ENCODE results near the gene CELF4. TPM values are rescaled to one million over a fixed set of nuclear protein-coding genes. Genes with fewer than 3 reads are reported as not detected.

The CELF4 gene
- total and polyA plus RNA-seq, 2 experiments from 2014 or later = 0.24 TPM; not detected in 1

DNA sequence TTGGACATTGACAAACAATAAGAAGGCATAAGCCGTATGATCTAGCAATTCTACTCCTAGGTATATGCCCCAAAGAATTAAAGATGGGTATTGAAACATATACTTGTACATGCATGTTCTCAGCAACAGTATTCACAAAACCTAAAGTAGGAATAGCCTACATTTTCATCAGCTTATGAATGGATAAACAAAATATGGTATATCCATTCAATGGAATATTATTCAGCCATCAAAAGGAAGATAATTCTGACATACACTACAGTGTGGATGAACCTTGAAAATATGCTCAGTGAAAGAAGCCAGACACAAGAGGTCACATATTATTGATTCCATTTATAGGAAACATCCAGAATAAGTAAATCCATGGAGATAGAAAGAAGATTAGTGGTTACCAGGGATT, 56.0 kb downstream of the CELF4 start:
- H4K20me1 ChIP-seq (ENCODE audit: insufficient read depth) = no peaks in the 10 kb centered on the region
- in situ Hi-C loops (cut with MboI) = no loop called here
- no peak overlapping the region for H3K9ac ChIP-seq
- H3K9me3 ChIP-seq (ENCODE audit: low read depth) = no peaks in the 10 kb centered on the region
- H3K4me1 ChIP-seq (ENCODE audit: insufficient read depth) = no peaks in the 10 kb centered on the region
- H2AFZ ChIP-seq = no peak overlapping the region
- TF ChIP-seq EZH2phosphoT487 (IDR thresholded peaks at IDR 0.05; ENCODE audit: insufficient read depth, low read depth) = no peak
- no peak for TF ChIP-seq EZH2 (IDR thresholded peaks at IDR 0.05; ENCODE audit: insufficient read depth, poor library complexity, severe bottlenecking)
- no peaks in the 10 kb centered on the region for H3K36me3 ChIP-seq (ENCODE audit: low read depth)
- H3K27me3 ChIP-seq (replicated peaks; ENCODE audit: insufficient read depth) = no peaks in the 10 kb centered on the region; the same call in 1 of the 2 replicates
- H3K4me3 ChIP-seq = no peak overlapping the region
- no peaks in the 10 kb centered on the region for H3K79me2 ChIP-seq (ENCODE audit: insufficient read depth)
- no peak overlapping the region for H3K4me2 ChIP-seq (ENCODE audit: unreplicated experiment)
- WGBS, 2 experiments (ENCODE audit: low coverage in 1 of 2, low lambda C conversion rate in 2 of 2, missing lambda C conversion rate in 2 of 2) = 27 to 43% methylated on average over 1 of the region's 1 CpG
- no peaks in the 10 kb centered on the region for H3K9me2 ChIP-seq (ENCODE audit: insufficient read depth)
- DNase-seq = no peak
- H3F3A ChIP-seq (ENCODE audit: insufficient read depth) = no peaks in the 10 kb centered on the region
- no peak overlapping the region for H3K27ac ChIP-seq

DNA sequence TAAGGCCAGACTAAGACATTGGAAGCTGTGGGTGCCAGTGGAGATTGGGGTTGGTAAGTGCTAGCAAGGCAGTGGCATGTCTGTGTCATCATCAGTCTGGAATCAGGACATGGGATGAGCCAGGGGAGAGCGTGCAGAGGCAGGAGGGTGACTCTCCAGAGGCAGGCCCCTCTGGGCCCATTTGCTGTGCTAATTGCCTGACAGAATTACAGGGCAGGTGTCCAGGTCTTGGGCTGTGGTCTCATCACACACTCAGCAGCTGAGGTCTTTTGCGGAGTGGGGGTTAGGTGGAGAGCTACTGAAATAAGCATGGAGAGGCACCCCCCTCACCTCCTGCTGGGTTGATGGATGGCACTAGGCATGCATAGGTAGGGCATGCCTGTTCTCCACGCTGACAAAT, 57.4 kb downstream of the CELF4 start:
- DNase-seq = no peak
- H3F3A ChIP-seq (ENCODE audit: insufficient read depth) = no peaks in the 10 kb centered on the region
- H3K79me2 ChIP-seq (ENCODE audit: insufficient read depth) = no peaks in the 10 kb centered on the region
- H2AFZ ChIP-seq = no peak overlapping the region
- no peak overlapping the region for H3K27ac ChIP-seq
- H3K27me3 ChIP-seq (replicated peaks; ENCODE audit: insufficient read depth) = no peaks in the 10 kb centered on the region
- no peaks in the 10 kb centered on the region for H4K20me1 ChIP-seq (ENCODE audit: insufficient read depth)
- WGBS, 2 experiments (ENCODE audit: low coverage in 1 of 2, low lambda C conversion rate in 2 of 2, missing lambda C conversion rate in 2 of 2) = 4 to 8% methylated on average over 3 of the region's 3 CpGs
- no peaks in the 10 kb centered on the region for H3K9me2 ChIP-seq (ENCODE audit: insufficient read depth)
- H3K4me1 ChIP-seq (ENCODE audit: insufficient read depth) = no peaks in the 10 kb centered on the region
- no peak overlapping the region for H3K4me3 ChIP-seq
- no peak overlapping the region for H3K9ac ChIP-seq
- TF ChIP-seq EZH2phosphoT487 (IDR thresholded peaks at IDR 0.05; ENCODE audit: insufficient read depth, low read depth) = no peak
- TF ChIP-seq EZH2 (IDR thresholded peaks at IDR 0.05; ENCODE audit: insufficient read depth, poor library complexity, severe bottlenecking) = no peak
- H3K9me3 ChIP-seq (ENCODE audit: low read depth) = no peaks in the 10 kb centered on the region
- no peaks in the 10 kb centered on the region for H3K36me3 ChIP-seq (ENCODE audit: low read depth)
- H3K4me2 ChIP-seq (ENCODE audit: unreplicated experiment) = no peak overlapping the region
- in situ Hi-C loops (cut with MboI) = no loop called here

DNA sequence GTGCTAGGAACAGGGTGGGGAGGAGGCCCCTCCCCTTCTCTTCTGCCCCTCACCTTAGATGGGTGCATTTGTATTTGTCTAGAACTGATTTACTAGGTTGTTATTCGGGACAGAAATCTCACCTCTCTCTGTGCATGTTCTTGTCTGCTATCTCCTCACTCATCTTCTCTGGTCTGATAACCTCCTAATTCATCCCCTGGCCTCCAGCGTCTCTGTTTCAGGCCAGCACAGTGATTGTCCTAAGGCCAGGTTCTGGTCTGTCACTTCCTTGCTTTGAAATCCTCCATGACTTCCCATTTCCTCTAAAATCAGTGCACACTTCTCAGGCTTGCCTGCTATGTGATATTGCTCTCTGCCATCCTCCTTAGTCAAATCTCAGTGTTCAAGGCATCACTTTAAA, 58.4 kb downstream of the CELF4 start:
- TF ChIP-seq EZH2 (IDR thresholded peaks at IDR 0.05; ENCODE audit: insufficient read depth, poor library complexity, severe bottlenecking) = no peak
- no peak for TF ChIP-seq EZH2phosphoT487 (IDR thresholded peaks at IDR 0.05; ENCODE audit: insufficient read depth, low read depth)
- in situ Hi-C loops (cut with MboI) = no loop called here
- no peaks in the 10 kb centered on the region for H3K27me3 ChIP-seq (replicated peaks; ENCODE audit: insufficient read depth)
- H3K9ac ChIP-seq = no peak overlapping the region
- no peak for DNase-seq
- H3K4me3 ChIP-seq = no peak overlapping the region
- H3K9me2 ChIP-seq (ENCODE audit: insufficient read depth) = no peaks in the 10 kb centered on the region
- 3 to 10% methylated on average over 2 of the region's 2 CpGs for WGBS, 2 experiments (ENCODE audit: low coverage in 1 of 2, low lambda C conversion rate in 2 of 2, missing lambda C conversion rate in 2 of 2)
- no peak overlapping the region for H3K4me2 ChIP-seq (ENCODE audit: unreplicated experiment)
- no peaks in the 10 kb centered on the region for H3K79me2 ChIP-seq (ENCODE audit: insufficient read depth)
- H4K20me1 ChIP-seq (ENCODE audit: insufficient read depth) = no peaks in the 10 kb centered on the region
- no peak overlapping the region for H2AFZ ChIP-seq
- H3K9me3 ChIP-seq (ENCODE audit: low read depth) = no peaks in the 10 kb centered on the region
- no peak overlapping the region for H3K27ac ChIP-seq
- no peaks in the 10 kb centered on the region for H3K36me3 ChIP-seq (ENCODE audit: low read depth)
- H3K4me1 ChIP-seq (ENCODE audit: insufficient read depth) = no peaks in the 10 kb centered on the region
- H3F3A ChIP-seq (ENCODE audit: insufficient read depth) = no peaks in the 10 kb centered on the region

DNA sequence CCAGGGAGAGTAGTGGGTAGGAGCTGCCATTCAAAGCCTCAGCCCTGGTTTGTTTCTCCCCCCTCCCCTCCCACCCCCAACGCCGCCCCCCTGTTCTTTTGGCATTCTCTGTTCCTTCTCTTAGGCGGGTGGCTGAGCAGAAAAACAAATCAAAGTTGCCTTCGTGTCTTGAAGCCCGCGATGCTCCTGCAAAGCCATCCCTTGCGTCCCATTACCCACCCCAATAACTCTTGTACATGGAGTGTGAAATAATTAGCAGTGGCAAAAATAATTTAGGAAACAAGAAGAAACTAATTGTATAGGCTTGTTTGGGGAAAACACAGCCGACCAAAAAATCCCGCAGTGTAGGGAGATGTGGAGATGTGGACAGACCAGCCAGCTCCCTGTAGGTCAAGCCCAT, 59.6 kb downstream of the CELF4 start:
- no peaks in the 10 kb centered on the region for H3K4me1 ChIP-seq (ENCODE audit: insufficient read depth)
- TF ChIP-seq EZH2 (IDR thresholded peaks at IDR 0.05; ENCODE audit: insufficient read depth, poor library complexity, severe bottlenecking) (no peak), EZH2phosphoT487 (IDR thresholded peaks at IDR 0.05; ENCODE audit: insufficient read depth, low read depth) (no peak)
- H3K4me2 ChIP-seq (ENCODE audit: unreplicated experiment) = no peak overlapping the region
- H3K9ac ChIP-seq = no peak overlapping the region
- 54 to 57% methylated on average over 7 to 9 of the region's 9 CpGs for WGBS, 2 experiments (ENCODE audit: low coverage in 1 of 2, low lambda C conversion rate in 2 of 2, missing lambda C conversion rate in 2 of 2)
- no peaks in the 10 kb centered on the region for H3K36me3 ChIP-seq (ENCODE audit: low read depth)
- no peaks in the 10 kb centered on the region for H3F3A ChIP-seq (ENCODE audit: insufficient read depth)
- no peak overlapping the region for H3K4me3 ChIP-seq
- H3K27me3 ChIP-seq (replicated peaks; ENCODE audit: insufficient read depth) = no peaks in the 10 kb centered on the region
- in situ Hi-C loops (cut with MboI) = no loop called here
- H3K9me3 ChIP-seq (ENCODE audit: low read depth) = no peaks in the 10 kb centered on the region
- no peaks in the 10 kb centered on the region for H4K20me1 ChIP-seq (ENCODE audit: insufficient read depth)
- H2AFZ ChIP-seq = no peak overlapping the region
- DNase-seq = no peak
- H3K79me2 ChIP-seq (ENCODE audit: insufficient read depth) = no peaks in the 10 kb centered on the region
- H3K27ac ChIP-seq = no peak overlapping the region
- no peaks in the 10 kb centered on the region for H3K9me2 ChIP-seq (ENCODE audit: insufficient read depth)

GRCh38 chr18:37505321-37505720, 60.3 kb downstream of the CELF4 start:
- no peaks in the 10 kb centered on the region for H3K36me3 ChIP-seq (ENCODE audit: low read depth)
- TF ChIP-seq EZH2 (IDR thresholded peaks at IDR 0.05; ENCODE audit: insufficient read depth, poor library complexity, severe bottlenecking) = no peak
- no peak for TF ChIP-seq EZH2phosphoT487 (IDR thresholded peaks at IDR 0.05; ENCODE audit: insufficient read depth, low read depth)
- in situ Hi-C loops (cut with MboI) = no loop called here
- H3K9me2 ChIP-seq (ENCODE audit: insufficient read depth) = no peaks in the 10 kb centered on the region
- no peaks in the 10 kb centered on the region for H3K4me1 ChIP-seq (ENCODE audit: insufficient read depth)
- H3K4me3 ChIP-seq = no peak overlapping the region
- H4K20me1 ChIP-seq (ENCODE audit: insufficient read depth) = no peaks in the 10 kb centered on the region
- H3K27ac ChIP-seq = no peak overlapping the region
- H3K9me3 ChIP-seq (ENCODE audit: low read depth) = no peaks in the 10 kb centered on the region
- 55 to 69% methylated on average over 4 of the region's 4 CpGs for WGBS, 2 experiments (ENCODE audit: low coverage in 1 of 2, low lambda C conversion rate in 2 of 2, missing lambda C conversion rate in 2 of 2)
- no peaks in the 10 kb centered on the region for H3F3A ChIP-seq (ENCODE audit: insufficient read depth)
- H3K27me3 ChIP-seq (replicated peaks; ENCODE audit: insufficient read depth) = no peaks in the 10 kb centered on the region
- H3K79me2 ChIP-seq (ENCODE audit: insufficient read depth) = no peaks in the 10 kb centered on the region
- H3K4me2 ChIP-seq (ENCODE audit: unreplicated experiment) = no peak overlapping the region
- no peak overlapping the region for H2AFZ ChIP-seq
- no peak for DNase-seq
- no peak overlapping the region for H3K9ac ChIP-seq

All from GM23248 (cell line).